ENCODE data around the gene SLC16A8.
A peak's percentile ranks its signal among the peaks of the same experiment; 100 is the strongest.

Gene SLC16A8

GRCh38 chr22:38051900-38052862, 31.8 kb downstream of the SLC16A8 start:
- in situ Hi-C loops (cut with MboI; ENCODE audit: low sequenced_read_pairs, unreplicated experiment), result loop anchor here (10.0 kb wide), 1 partner anchor 523 kb away; the partner anchor contains the start of gene DMC1

GRCh38 chr22:38051261-38051660, 32.7 kb downstream of the SLC16A8 start:
- TF ChIP-seq, protein P1, sequence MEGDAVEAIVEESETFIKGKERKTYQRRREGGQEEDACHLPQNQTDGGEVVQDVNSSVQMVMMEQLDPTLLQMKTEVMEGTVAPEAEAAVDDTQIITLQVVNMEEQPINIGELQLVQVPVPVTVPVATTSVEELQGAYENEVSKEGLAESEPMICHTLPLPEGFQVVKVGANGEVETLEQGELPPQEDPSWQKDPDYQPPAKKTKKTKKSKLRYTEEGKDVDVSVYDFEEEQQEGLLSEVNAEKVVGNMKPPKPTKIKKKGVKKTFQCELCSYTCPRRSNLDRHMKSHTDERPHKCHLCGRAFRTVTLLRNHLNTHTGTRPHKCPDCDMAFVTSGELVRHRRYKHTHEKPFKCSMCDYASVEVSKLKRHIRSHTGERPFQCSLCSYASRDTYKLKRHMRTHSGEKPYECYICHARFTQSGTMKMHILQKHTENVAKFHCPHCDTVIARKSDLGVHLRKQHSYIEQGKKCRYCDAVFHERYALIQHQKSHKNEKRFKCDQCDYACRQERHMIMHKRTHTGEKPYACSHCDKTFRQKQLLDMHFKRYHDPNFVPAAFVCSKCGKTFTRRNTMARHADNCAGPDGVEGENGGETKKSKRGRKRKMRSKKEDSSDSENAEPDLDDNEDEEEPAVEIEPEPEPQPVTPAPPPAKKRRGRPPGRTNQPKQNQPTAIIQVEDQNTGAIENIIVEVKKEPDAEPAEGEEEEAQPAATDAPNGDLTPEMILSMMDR (IDR thresholded peaks at IDR 0.05; ENCODE audit: borderline replicate concordance, control extremely low read depth, extremely low read depth, insufficient read depth, missing control alignments), result no peak
- in situ Hi-C loops (cut with MboI; ENCODE audit: low sequenced_read_pairs, unreplicated experiment), result loop anchor here (10.0 kb wide), 1 partner anchor 524 kb away; the partner anchor contains the start of gene DMC1
- no peak for DNase-seq (ENCODE audit: low spot score)

More at GRCh38 chr22:38051900-38052862, 31.8 kb downstream of the SLC16A8 start:
- TF ChIP-seq, protein P1 (IDR thresholded peaks at IDR 0.05; ENCODE audit: borderline replicate concordance, control extremely low read depth, extremely low read depth, insufficient read depth, missing control alignments), result peak; percentile 83
- peak; percentile 95 for DNase-seq (ENCODE audit: low spot score)

GRCh38 chr22:38050720-38051119, 33.3 kb downstream of the SLC16A8 start:
- no peak for DNase-seq (ENCODE audit: low spot score)
- TF ChIP-seq, protein P1 (IDR thresholded peaks at IDR 0.05; ENCODE audit: borderline replicate concordance, control extremely low read depth, extremely low read depth, insufficient read depth, missing control alignments), result no peak
- in situ Hi-C loops (cut with MboI; ENCODE audit: low sequenced_read_pairs, unreplicated experiment), result loop anchor here (10.0 kb wide), 1 partner anchor 524 kb away; the partner anchor contains the start of gene DMC1

- no peak for DNase-seq (ENCODE audit: low spot score)
- TF ChIP-seq, protein P1 (IDR thresholded peaks at IDR 0.05; ENCODE audit: borderline replicate concordance, control extremely low read depth, extremely low read depth, insufficient read depth, missing control alignments), result no peak
- in situ Hi-C loops (cut with MboI; ENCODE audit: low sequenced_read_pairs, unreplicated experiment), result loop anchor here (10.0 kb wide), 2 partner anchors 305 to 525 kb away; partner anchors contain the start of gene DMC1
These were observed 34.0 kb downstream of the SLC16A8 start for GRCh38 chr22:38049812-38050619.

GRCh38 chr22:38046070-38046748, 37.8 kb downstream of the SLC16A8 start:
- DNase-seq (ENCODE audit: low spot score), result no peak
- in situ Hi-C loops (cut with MboI; ENCODE audit: low sequenced_read_pairs, unreplicated experiment), result loop anchor here (10.0 kb wide), 1 partner anchor 309 kb away; no protein-coding TSS in a partner anchor
- TF ChIP-seq, protein P1 (IDR thresholded peaks at IDR 0.05; ENCODE audit: borderline replicate concordance, control extremely low read depth, extremely low read depth, insufficient read depth, missing control alignments), result no peak
